SK-N-SH (cell line): ENCODE data around the gene ZBTB6. TPM values are rescaled to one million over a fixed set of nuclear protein-coding genes. Genes with fewer than 3 reads are reported as not detected.
"Not testable (repeated sequence)": the region's sequence is repeated elsewhere in the genome, so short reads cannot be mapped to it uniquely, and the experiment has no call there.

Experiments used
- CTCF ChIA-PET: fragments of 300-600, 350-600 bp; formaldehyde crosslinking; extraction: SDS; loops from one replicate; lab custom pipeline; 2021; lab: Yijun Ruan, JAX
- POLR2A ChIA-PET: fragments of 350-600 bp; sonication (Branson Sonifier 250); formaldehyde crosslinking; extraction: SDS; loops from one replicate; lab custom pipeline; 2020; ENCODE audit warnings: antibody characterized with exemption, inconsistent platforms; lab: Yijun Ruan, JAX
- DNase-seq: peaks from one replicate; pipeline ENCODE4 v3.0.0; 2012
- H2AFZ ChIP-seq: fragments of 200-600 bp; sonication (generic); 2 replicates; pipeline ENCODE4 v1.8.1; 2016; ENCODE audit warnings: antibody characterized with exemption, mild to moderate bottlenecking, low read depth
- H3F3A ChIP-seq: fragments of 200-600 bp; sonication (generic); replicated peaks from 2 replicates; pipeline ENCODE3; 2016; ENCODE audit warnings: antibody characterized with exemption, mild to moderate bottlenecking; ENCODE audit not compliant: insufficient read depth
- H3K27ac ChIP-seq, 2 experiments: fragments of 200-500 bp in 1 of 2; fragments of 200-600 bp in 1 of 2; sonication (Bioruptor generic) in 1 of 2; sonication (generic), shearing (Covaris generic) in 1 of 2; 2 replicates each; pipeline versions ENCODE4 v1.5.1 to v1.6.1; 2014 to 2016; ENCODE audit warnings: low read depth in 2 of 2, inconsistent platforms in 1 of 2, low read length in 1 of 2, mild to moderate bottlenecking in 1 of 2, mixed read lengths in 1 of 2
- H3K27me3 ChIP-seq: fragments of 200-600 bp; sonication (generic), shearing (Covaris generic); 2 replicates; pipeline ENCODE4 v1.6.1; 2016; ENCODE audit warnings: mixed run types; ENCODE audit not compliant: insufficient read depth
- H3K36me3 ChIP-seq, 2 experiments: fragments of 200-500 bp in 1 of 2; fragments of 200-600 bp in 1 of 2; sonication (Bioruptor generic) in 1 of 2; sonication (generic) in 1 of 2; replicated peaks in 1 of 2; 2 replicates each; pipeline versions ENCODE3 to v1.5.1; 2014 to 2016; ENCODE audit warnings: low read length in 1 of 2, mild to moderate bottlenecking in 1 of 2; ENCODE audit not compliant: insufficient read depth in 2 of 2, control insufficient read depth in 1 of 2
- H3K4me1 ChIP-seq, 2 experiments: fragments of 200-500 bp in 1 of 2; fragments of 200-600 bp in 1 of 2; sonication (Bioruptor generic) in 1 of 2; sonication (generic), shearing (Covaris generic) in 1 of 2; 2 replicates each; pipeline versions ENCODE4 v1.5.1 to v1.6.1; 2014 to 2016; ENCODE audit warnings: low read depth in 1 of 2, low read length in 1 of 2, mixed run types in 1 of 2; ENCODE audit not compliant: insufficient read depth in 2 of 2, control insufficient read depth in 1 of 2
- H3K4me2 ChIP-seq: fragments of 200-600 bp; sonication (generic), shearing (Covaris generic); 2 replicates; pipeline ENCODE4 v1.6.1; 2017; ENCODE audit warnings: mixed run types
- H3K4me3 ChIP-seq, 2 experiments: fragments of 200-500 bp in 1 of 2; fragments of 200-600 bp in 1 of 2; sonication (Bioruptor generic) in 1 of 2; sonication (generic), shearing (Covaris generic) in 1 of 2; 2 replicates each; pipeline versions ENCODE4 v1.5.1 to v1.8.1; 2014 to 2016; ENCODE audit warnings: low read depth in 2 of 2, inconsistent platforms in 1 of 2, low read length in 1 of 2, mild to moderate bottlenecking in 1 of 2, mixed read lengths in 1 of 2, moderate library complexity in 1 of 2
- H3K79me2 ChIP-seq: fragments of 200-600 bp; sonication (generic); 2 replicates; pipeline ENCODE4 v1.8.1; 2017; ENCODE audit warnings: mild to moderate bottlenecking; ENCODE audit not compliant: insufficient read depth
- H3K9ac ChIP-seq: fragments of 200-600 bp; sonication (generic); 2 replicates; pipeline ENCODE4 v1.6.1; 2017; ENCODE audit warnings: mixed run types
- H3K9me2 ChIP-seq: fragments of 200-600 bp; sonication (generic); 2 replicates; pipeline ENCODE4 v1.6.1; 2017; ENCODE audit warnings: mixed run types
- H3K9me3 ChIP-seq: fragments of 200-600 bp; sonication (generic); 2 replicates; pipeline ENCODE4 v1.6.1; 2017; ENCODE audit warnings: mixed run types, mild to moderate bottlenecking, moderate library complexity
- H4K20me1 ChIP-seq: fragments of 200-600 bp; sonication (generic); 2 replicates; pipeline ENCODE4 v1.6.1; 2017; ENCODE audit warnings: mild to moderate bottlenecking, mixed run types; ENCODE audit not compliant: insufficient read depth
- FOXJ3 ChIP-seq: sonication (generic); formaldehyde crosslinking; IDR thresholded peaks from 2 replicates; pipeline ENCODE4 v1.5.1; 2020; ENCODE audit warnings: mild to moderate bottlenecking, missing genetic modification reagents
- GATA2 ChIP-seq: sonication (generic); formaldehyde crosslinking; IDR thresholded peaks from 2 replicates; pipeline ENCODE4 v1.5.0; 2020; ENCODE audit warnings: mild to moderate bottlenecking, missing genetic modification reagents
- MEF2A ChIP-seq: IDR thresholded peaks from 2 replicates; pipeline ENCODE4 v1.4.0; 2012; ENCODE audit warnings: low read depth, borderline replicate concordance
- MXI1 ChIP-seq: IDR thresholded peaks from 2 replicates; pipeline ENCODE4 v1.6.1; 2012; ENCODE audit warnings: mild to moderate bottlenecking, low read depth, low read length, improper control_type of control experiment
- POLR2AphosphoS5 ChIP-seq: IDR thresholded peaks from 2 replicates; pipeline ENCODE4 v1.6.1; 2012; ENCODE audit warnings: low read depth, low read length
- SMC3 ChIP-seq: IDR thresholded peaks from 2 replicates; pipeline ENCODE4 v1.6.1; 2012; ENCODE audit warnings: low read depth, low read length, improper control_type of control experiment
- TEAD4 ChIP-seq: IDR thresholded peaks from 2 replicates; pipeline ENCODE4 v1.4.0; 2012; ENCODE audit warnings: mild to moderate bottlenecking, borderline replicate concordance; ENCODE audit not compliant: insufficient read depth
- WGBS: methylation state at CpG from one replicate; pipeline ENCODE4 v1.1.6; 2017; ENCODE audit warnings: low lambda C conversion rate; 5-methylcytosine and 5-hydroxymethylcytosine counted together
- polyA plus RNA-seq, 3 experiments: library from polyadenylated mRNA; depleted of rRNA; stranded (reverse); fragments of >200 nt; gene quantifications; 2 replicates each; pipeline ENCODE4 v1.2.3, GENCODE V29; 2012

The ZBTB6 gene
- polyA plus RNA-seq, 1 of the 3 experiments (the other 2 are of a cell fraction), result 2.2 TPM

DNA sequence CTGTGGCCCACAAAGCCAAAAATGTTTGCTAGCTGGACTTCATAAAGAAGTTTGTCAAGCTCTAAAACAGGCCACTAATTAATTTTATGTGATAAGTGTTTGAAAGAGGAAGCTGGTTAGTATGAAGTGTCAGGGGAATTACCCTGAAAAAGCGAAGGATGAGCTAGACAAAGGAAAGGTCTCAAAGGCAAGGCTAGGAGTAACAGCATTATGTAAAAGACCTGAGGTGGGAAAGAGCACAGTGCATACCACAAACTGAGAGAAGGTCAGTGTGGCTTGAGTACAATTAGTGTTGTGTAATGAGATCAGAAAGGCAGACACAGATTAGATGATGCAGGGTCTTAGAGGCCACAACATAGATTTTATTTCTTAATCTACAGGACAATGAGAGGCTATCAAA, 37.6 kb downstream of the ZBTB6 start:
- Histone ChIP-seq H3F3A (peaks cover 3% of the 10 kb centered on the region), H4K20me1 (no peaks in the 10 kb centered on the region), H3K9me2 (no peaks in the 10 kb centered on the region), H3K27ac (no peak overlapping the region), H3K27me3 (no peaks in the 10 kb centered on the region), H2AFZ (no peak overlapping the region), H3K4me2 (no peak overlapping the region), H3K9ac (no peak overlapping the region), H3K79me2 (peaks cover 9% of the 10 kb centered on the region; the same call in 1 of the 2 replicates), H3K36me3 (peaks cover 70 to 80% of the 10 kb centered on the region in 2 experiments), H3K9me3 (no peaks in the 10 kb centered on the region), H3K4me3 (no peak overlapping the region), H3K4me1 (no peaks in the 10 kb centered on the region)
- TF ChIP-seq FOXJ3 (CRISPR knock-in tag), result no peak
- no peak for TF ChIP-seq MEF2A
- ChIA-PET POLR2A (no interaction called here), CTCF (interaction anchor here (1.0 to 1.2 kb wide), 3 partner anchors 40 to 410 kb away, joined by 3 to 4 read pairs (median 3); no protein-coding TSS in a partner anchor)
- WGBS, result 100% methylated on average over 1 of the region's 1 CpG
- no peak for DNase-seq

DNA sequence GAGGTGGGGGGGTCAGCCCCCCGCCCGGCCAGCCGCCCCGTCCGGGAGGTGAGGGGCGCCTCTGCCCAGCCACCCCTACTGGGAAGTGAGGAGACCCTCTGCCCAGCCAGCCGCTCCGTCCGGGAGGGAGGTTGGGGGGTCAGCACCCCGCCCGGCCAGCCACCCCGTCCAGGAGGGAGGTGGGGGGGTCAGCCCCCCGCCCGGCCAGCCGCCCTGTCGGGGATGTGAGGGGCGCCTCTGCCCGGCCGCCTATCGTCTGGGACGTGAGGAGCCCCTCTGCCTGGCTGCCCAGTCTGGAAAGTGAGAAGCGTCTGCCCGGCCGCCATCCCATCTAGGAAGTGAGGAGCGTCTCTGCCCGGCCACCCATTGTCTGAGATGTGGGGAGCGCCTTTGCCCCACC, 45.8 kb downstream of the ZBTB6 start:
- H3K79me2 ChIP-seq, H3K4me1 ChIP-seq, POLR2A ChIA-PET, DNase-seq, H2AFZ ChIP-seq, H3K4me2 ChIP-seq, H3F3A ChIP-seq, H3K27me3 ChIP-seq, H3K9me3 ChIP-seq, H3K9me2 ChIP-seq, H3K27ac ChIP-seq, H3K4me3 ChIP-seq, CTCF ChIA-PET, H3K9ac ChIP-seq, H4K20me1 ChIP-seq: not testable (repeated sequence)
- peaks cover 35 to 53% of the 10 kb centered on the region in 2 experiments for H3K36me3 ChIP-seq
- no CpG with 5 or more reads among the region's 27 CpGs for WGBS

DNA sequence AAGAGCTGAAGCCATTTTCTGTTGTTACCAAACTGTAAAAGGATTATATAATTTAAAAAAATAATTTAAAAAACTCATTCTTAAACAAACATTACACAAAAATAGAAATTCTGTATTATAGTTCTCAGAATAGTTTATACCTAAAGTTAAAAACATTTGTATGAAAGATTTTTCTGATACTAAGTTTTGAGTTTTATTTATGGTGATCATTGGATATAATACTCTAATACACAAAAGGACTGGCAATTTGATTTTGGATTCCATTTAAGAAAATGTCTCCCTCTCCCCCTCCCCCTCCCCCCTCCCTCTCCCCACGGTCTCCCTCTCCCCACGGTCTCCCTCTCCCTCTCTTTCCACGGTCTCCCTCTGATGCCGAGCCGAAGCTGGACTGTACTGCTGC, 47.0 kb downstream of the ZBTB6 start:
- no peaks in the 10 kb centered on the region for H3K4me1 ChIP-seq
- H4K20me1 ChIP-seq, result no peaks in the 10 kb centered on the region
- no peak overlapping the region for H3K9ac ChIP-seq
- POLR2A ChIA-PET, result no interaction called here
- no peak for DNase-seq
- H3K4me2 ChIP-seq, result no peak overlapping the region
- 85% methylated on average over 5 of the region's 5 CpGs for WGBS
- TF ChIP-seq POLR2AphosphoS5, result no peak
- no peak for TF ChIP-seq MXI1
- no peak for TF ChIP-seq FOXJ3 (CRISPR knock-in tag)
- no peak for TF ChIP-seq GATA2 (CRISPR knock-in tag)
- no peak for TF ChIP-seq TEAD4
- TF ChIP-seq SMC3, result no peak
- H3K27me3 ChIP-seq, result no peaks in the 10 kb centered on the region
- H3K79me2 ChIP-seq, result 0 out of 2 replicates have a peak, but pooled peaks cover 2% of the 10 kb centered on the region
- H3F3A ChIP-seq, result peaks cover 3% of the 10 kb centered on the region
- no peaks in the 10 kb centered on the region for H3K9me3 ChIP-seq
- no peak overlapping the region for H3K4me3 ChIP-seq
- no peak overlapping the region for H2AFZ ChIP-seq
- no peaks in the 10 kb centered on the region for H3K9me2 ChIP-seq
- H3K36me3 ChIP-seq, result peaks cover 37 to 55% of the 10 kb centered on the region in 2 experiments
- H3K27ac ChIP-seq, result no peak overlapping the region
- CTCF ChIA-PET, result interaction anchor here (0.9 kb wide), 1 partner anchor 31 kb away, joined by 4 read pairs; no protein-coding TSS in a partner anchor
